ENCODE data around the gene RPP30.
"Not testable (repeated sequence)": the region's sequence is repeated elsewhere in the genome, so short reads cannot be mapped to it uniquely, and the experiment has no call there.

Gene RPP30

GRCh38 chr10:90930971-90931871 lies 59.4 kb downstream of the RPP30 start:
- H3K4me3 ChIP-seq (ENCODE audit: low read depth, low read length) = no peak overlapping the region
- DNase-seq (ENCODE audit: low read depth) = peak; percentile 84

- H3K4me3 ChIP-seq (ENCODE audit: low read depth, low read length) = no peak overlapping the region
- DNase-seq (ENCODE audit: low read depth) = no peak
Observed at GRCh38 chr10:90935581-90936275, 64.0 kb downstream of the RPP30 start.

GRCh38 chr10:90936276-90936659 lies 64.5 kb downstream of the RPP30 start:
- H3K4me3 ChIP-seq (ENCODE audit: low read depth, low read length) = no peak overlapping the region
- no peak for DNase-seq (ENCODE audit: low read depth)

GRCh38 chr10:90937645-90938258 lies 66.0 kb downstream of the RPP30 start:
- H3K4me3 ChIP-seq (ENCODE audit: low read depth, low read length) = no peak overlapping the region
- no peak for DNase-seq (ENCODE audit: low read depth)

GRCh38 chr10:90939116-90939515 lies 67.3 kb downstream of the RPP30 start:
- DNase-seq (ENCODE audit: low read depth) = no peak
- H3K4me3 ChIP-seq (ENCODE audit: low read depth, low read length) = no peak overlapping the region

- DNase-seq (ENCODE audit: low read depth) = no peak
- H3K4me3 ChIP-seq (ENCODE audit: low read depth, low read length) = no peak overlapping the region
Observed at GRCh38 chr10:90939648-90940047, 67.9 kb downstream of the RPP30 start.

- not testable (repeated sequence) for DNase-seq (ENCODE audit: low read depth)
Observed at GRCh38 chr10:90942980-90943379, 71.2 kb downstream of the RPP30 start.

GRCh38 chr10:90944749-90945148 lies 73.0 kb downstream of the RPP30 start:
- no peak for DNase-seq (ENCODE audit: low read depth)
- no peak overlapping the region for H3K4me3 ChIP-seq (ENCODE audit: low read depth, low read length)

More at GRCh38 chr10:90942980-90943379, 71.2 kb downstream of the RPP30 start:
- H3K4me3 ChIP-seq (ENCODE audit: low read depth, low read length) = not testable (repeated sequence)

GRCh38 chr10:90945491-90946070 lies 73.8 kb downstream of the RPP30 start:
- H3K4me3 ChIP-seq (ENCODE audit: low read depth, low read length) = no peak overlapping the region
- no peak for DNase-seq (ENCODE audit: low read depth)

GRCh38 chr10:90947030-90947960 lies 75.5 kb downstream of the RPP30 start:
- no peak overlapping the region for H3K4me3 ChIP-seq (ENCODE audit: low read depth, low read length)

More at GRCh38 chr10:90947030-90947960, 75.5 kb downstream of the RPP30 start:
- DNase-seq (ENCODE audit: low read depth) = no peak
